ENCODE measurements around the gene CLPX. TPM values are rescaled to one million over a fixed set of nuclear protein-coding genes. Genes with fewer than 3 reads are reported as not detected.

Gene CLPX
- total and polyA plus RNA-seq, 2 donors (not counting 1 experiment from before 2014, with no cell fraction given), result 16.6 to 54.5 TPM

DNA sequence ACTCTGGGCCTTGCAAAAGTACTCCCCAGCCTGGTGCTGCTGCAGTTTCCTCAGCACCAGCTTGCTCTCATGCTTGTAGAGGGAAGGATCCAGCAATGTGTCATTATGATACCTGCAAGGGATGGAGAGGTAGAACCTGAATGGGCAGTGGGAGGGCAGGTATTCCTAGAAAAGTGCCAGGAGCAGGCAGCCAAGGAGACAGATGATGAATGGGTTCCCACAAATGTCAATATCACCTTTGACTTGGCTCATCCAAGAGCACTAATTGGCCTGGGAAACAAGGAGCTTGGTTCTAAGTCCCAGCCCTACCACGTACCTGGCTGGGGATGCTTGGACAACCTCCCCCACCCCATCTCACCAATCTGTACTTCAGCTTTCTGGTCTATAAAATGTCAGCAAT is 16.8 kb upstream of the CLPX start:
- 100% methylated on average over 1 of the region's 1 CpG for WGBS (ENCODE audit: insufficient coverage)
- H3K9me3 Mint-ChIP-seq (ENCODE audit: insufficient read depth), result no peaks in the 10 kb centered on the region
- ChIA-PET CTCF (interaction anchor here (0.6 to 1.0 kb wide), 2 partner anchors 19 to 183 kb away, joined by 3 to 6 read pairs; no protein-coding TSS in a partner anchor), POLR2A (no interaction called here)
- Histone ChIP-seq H2AFZ (ENCODE audit: insufficient read depth, low read depth, low read length, poor library complexity, severe bottlenecking) (no peak overlapping the region), H3K79me2 (ENCODE audit: control insufficient read depth, insufficient read depth, low read length) (no peaks in the 10 kb centered on the region), H3K4me1 (ENCODE audit: control insufficient read depth in 2 of 2, insufficient read depth in 2 of 2, low read length in 2 of 2) (no peaks in the 10 kb centered on the region), H3K4me3 (ENCODE audit: control extremely low read depth in 1 of 5, extremely low read depth in 1 of 5, insufficient read depth in 1 of 5, low read depth in 2 of 5, low read length in 4 of 5) (no peak overlapping the region), H3K27me3 (replicated peaks in 1 of 4; ENCODE audit: control extremely low read depth in 1 of 4, control insufficient read depth in 3 of 4, insufficient read depth in 4 of 4, low read length in 3 of 4) (no peaks in the 10 kb centered on the region), H3K4me2 (replicated peaks; ENCODE audit: low read depth, low read length, poor library complexity, severe bottlenecking) (no peak overlapping the region), H3K27ac (ENCODE audit: low read length in 2 of 2) (no peak overlapping the region), H3K9me3 (ENCODE audit: control extremely low read depth in 1 of 3, control insufficient read depth in 2 of 3, insufficient read depth in 1 of 3, low read length in 2 of 3) (no peaks in the 10 kb centered on the region), H3K9ac (ENCODE audit: low read length) (no peak overlapping the region), H3K36me3 (replicated peaks in 1 of 2; ENCODE audit: control extremely low read depth in 1 of 2, control insufficient read depth in 1 of 2, extremely low read depth in 1 of 2, insufficient read depth in 2 of 2, low read length in 1 of 2) (no peaks in the 10 kb centered on the region), H4K20me1 (ENCODE audit: control insufficient read depth, insufficient read depth, low read length, poor library complexity, severe bottlenecking) (no peaks in the 10 kb centered on the region)
- TF ChIP-seq CTCF (IDR thresholded peaks at IDR 0.05) (no peak), EZH2 (IDR thresholded peaks at IDR 0.05; ENCODE audit: borderline replicate concordance, insufficient read depth, low read depth, low read length, poor library complexity, severe bottlenecking) (no peak)
- H3K27me3 Mint-ChIP-seq, result peaks cover 11% of the 10 kb centered on the region
- H3K27ac Mint-ChIP-seq, result no peak overlapping the region
- H3K4me1 Mint-ChIP-seq, result no peaks in the 10 kb centered on the region
- ATAC-seq (ENCODE audit: low read depth), result no peak
- intact Hi-C loops (cut with micrococcal nuclease), result no loop called here
- H3K4me3 Mint-ChIP-seq, result no peak overlapping the region
- no peak for DNase-seq

- CTCF ChIA-PET, result no interaction called here
- H3K79me2 ChIP-seq (ENCODE audit: control insufficient read depth, insufficient read depth, low read length), result no peaks in the 10 kb centered on the region
- H3K4me2 ChIP-seq (replicated peaks; ENCODE audit: low read depth, low read length, poor library complexity, severe bottlenecking), result no peak overlapping the region
- Mint-ChIP-seq H3K4me1 (no peaks in the 10 kb centered on the region), H3K9me3 (ENCODE audit: insufficient read depth) (no peaks in the 10 kb centered on the region), H3K27ac (no peak overlapping the region), H3K27me3 (peaks cover 3% of the 10 kb centered on the region), H3K4me3 (no peak overlapping the region)
- no peak overlapping the region for H3K9ac ChIP-seq (ENCODE audit: low read length)
- no peaks in the 10 kb centered on the region for H3K4me1 ChIP-seq (ENCODE audit: control insufficient read depth in 2 of 2, insufficient read depth in 2 of 2, low read length in 2 of 2)
- no peaks in the 10 kb centered on the region for H3K27me3 ChIP-seq (replicated peaks in 1 of 4; ENCODE audit: control extremely low read depth in 1 of 4, control insufficient read depth in 3 of 4, insufficient read depth in 4 of 4, low read length in 3 of 4)
- no peak for TF ChIP-seq CTCF (IDR thresholded peaks at IDR 0.05)
- TF ChIP-seq EZH2 (IDR thresholded peaks at IDR 0.05; ENCODE audit: borderline replicate concordance, insufficient read depth, low read depth, low read length, poor library complexity, severe bottlenecking), result no peak
- DNase-seq, result no peak
- intact Hi-C loops (cut with micrococcal nuclease), result no loop called here
- H3K4me3 ChIP-seq (ENCODE audit: control extremely low read depth in 1 of 5, extremely low read depth in 1 of 5, insufficient read depth in 1 of 5, low read depth in 2 of 5, low read length in 4 of 5), result no peak overlapping the region
- ATAC-seq (ENCODE audit: low read depth), result no peak
- no peak overlapping the region for H2AFZ ChIP-seq (ENCODE audit: insufficient read depth, low read depth, low read length, poor library complexity, severe bottlenecking)
- POLR2A ChIA-PET, result no interaction called here
- H3K27ac ChIP-seq (ENCODE audit: low read length in 2 of 2), result no peak overlapping the region
- no peaks in the 10 kb centered on the region for H4K20me1 ChIP-seq (ENCODE audit: control insufficient read depth, insufficient read depth, low read length, poor library complexity, severe bottlenecking)
- H3K9me3 ChIP-seq (ENCODE audit: control extremely low read depth in 1 of 3, control insufficient read depth in 2 of 3, insufficient read depth in 1 of 3, low read length in 2 of 3), result no peaks in the 10 kb centered on the region
- 97% methylated on average over 11 of the region's 12 CpGs for WGBS (ENCODE audit: insufficient coverage)
- H3K36me3 ChIP-seq (replicated peaks in 1 of 2; ENCODE audit: control extremely low read depth in 1 of 2, control insufficient read depth in 1 of 2, extremely low read depth in 1 of 2, insufficient read depth in 2 of 2, low read length in 1 of 2), result no peaks in the 10 kb centered on the region
These were observed 13.4 kb upstream of the CLPX start for GRCh38 chr15:65198571-65198970.
